Hepatocyte (in vitro differentiated cells): ENCODE results near the gene SNAI3.

ENCODE experiments used
- EZH2 ChIP-seq: fragments of 200-600 bp; sonication (generic); IDR thresholded peaks from 2 replicates; pipeline ENCODE4 v1.6.1; 2016; ENCODE audit warnings: antibody characterized with exemption, mild to moderate bottlenecking, borderline replicate concordance
- EZH2phosphoT487 ChIP-seq: fragments of 200-600 bp; sonication (generic); IDR thresholded peaks from one replicate; pipeline ENCODE4 v1.6.1; 2018; ENCODE audit warnings: antibody characterized with exemption, mild to moderate bottlenecking, low read depth, moderate library complexity; ENCODE audit not compliant: unreplicated experiment, severe bottlenecking
- TF ChIP-seq, protein P1 (sequence below): fragments of 200-600 bp; sonication (generic); IDR thresholded peaks from 2 replicates; pipeline ENCODE4 v1.5.1; 2016; ENCODE audit warnings: antibody characterized with exemption, mild to moderate bottlenecking; ENCODE audit not compliant: poor library complexity

DNA sequence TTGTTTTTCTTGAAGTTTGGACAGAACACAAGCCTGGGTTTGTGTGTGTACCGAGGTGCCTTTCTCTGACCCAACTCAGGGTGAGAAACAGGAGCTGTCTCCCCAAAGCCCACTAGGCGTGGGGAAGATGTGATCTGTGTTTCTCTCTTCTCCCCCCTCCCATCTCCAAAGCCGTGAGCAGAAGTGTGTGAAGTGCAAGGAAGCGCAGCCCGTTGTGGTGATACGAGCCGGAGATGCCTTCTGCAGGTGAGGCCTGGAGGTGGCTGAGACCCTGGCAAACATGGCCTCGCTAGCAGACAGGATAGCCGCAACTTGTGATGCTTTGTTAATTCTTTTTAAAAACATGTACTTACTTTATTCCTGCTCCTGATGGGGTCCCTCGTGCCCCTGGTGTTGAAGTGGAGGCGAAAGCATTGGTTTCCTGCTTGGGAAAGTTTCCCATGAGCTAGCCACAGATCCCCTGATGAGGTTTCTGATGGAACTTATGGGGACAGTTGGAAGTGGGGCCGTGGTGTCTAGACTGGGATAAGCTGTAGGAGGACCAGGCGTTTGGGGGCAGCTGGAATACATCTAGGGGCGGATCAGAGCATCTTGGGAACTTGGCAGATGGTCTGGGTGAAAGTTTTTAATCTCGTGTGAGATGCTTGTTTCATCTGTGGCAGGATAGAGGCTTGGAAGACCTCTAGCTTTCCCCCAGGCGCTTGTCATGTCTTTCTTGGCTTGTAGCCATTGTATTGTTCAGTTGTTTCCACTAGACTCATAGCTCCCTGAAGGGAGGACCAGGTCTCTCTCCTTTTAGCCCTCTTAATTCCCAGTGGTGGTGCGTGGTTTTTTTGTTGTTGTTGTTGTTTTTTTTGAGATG lies 20.9 kb upstream of the SNAI3 start:
- TF ChIP-seq EZH2, result no peak
- TF ChIP-seq, protein P1, sequence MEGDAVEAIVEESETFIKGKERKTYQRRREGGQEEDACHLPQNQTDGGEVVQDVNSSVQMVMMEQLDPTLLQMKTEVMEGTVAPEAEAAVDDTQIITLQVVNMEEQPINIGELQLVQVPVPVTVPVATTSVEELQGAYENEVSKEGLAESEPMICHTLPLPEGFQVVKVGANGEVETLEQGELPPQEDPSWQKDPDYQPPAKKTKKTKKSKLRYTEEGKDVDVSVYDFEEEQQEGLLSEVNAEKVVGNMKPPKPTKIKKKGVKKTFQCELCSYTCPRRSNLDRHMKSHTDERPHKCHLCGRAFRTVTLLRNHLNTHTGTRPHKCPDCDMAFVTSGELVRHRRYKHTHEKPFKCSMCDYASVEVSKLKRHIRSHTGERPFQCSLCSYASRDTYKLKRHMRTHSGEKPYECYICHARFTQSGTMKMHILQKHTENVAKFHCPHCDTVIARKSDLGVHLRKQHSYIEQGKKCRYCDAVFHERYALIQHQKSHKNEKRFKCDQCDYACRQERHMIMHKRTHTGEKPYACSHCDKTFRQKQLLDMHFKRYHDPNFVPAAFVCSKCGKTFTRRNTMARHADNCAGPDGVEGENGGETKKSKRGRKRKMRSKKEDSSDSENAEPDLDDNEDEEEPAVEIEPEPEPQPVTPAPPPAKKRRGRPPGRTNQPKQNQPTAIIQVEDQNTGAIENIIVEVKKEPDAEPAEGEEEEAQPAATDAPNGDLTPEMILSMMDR, result no peak
- no peak for TF ChIP-seq EZH2phosphoT487
